GM12891 (cell line): ENCODE data around the gene CYB561A3.

Experiments
- DNase-seq: peaks from one replicate; pipeline ENCODE4 v3.0.0; 2011; ENCODE audit warnings: low spot score; ENCODE audit not compliant: insufficient read length
- FAIRE-seq: peaks from 2 replicates; lab custom pipeline; 2011; peaks lifted over from hg19 to GRCh38; lab: Jason Lieb, UNC
- PAX5 ChIP-seq: IDR thresholded peaks from 2 replicates; pipeline ENCODE4 v1.6.1; 2011; ENCODE audit warnings: low read length, moderate library complexity, mild to moderate bottlenecking; ENCODE audit not compliant: insufficient read depth, severe bottlenecking
- POLR2A ChIP-seq: IDR thresholded peaks from 2 replicates; pipeline ENCODE4 v1.6.1; 2011; ENCODE audit warnings: low read depth, low read length, control low read depth
- POLR2AphosphoS5 ChIP-seq: IDR thresholded peaks from 2 replicates; pipeline ENCODE4 v1.6.1; 2011; ENCODE audit warnings: low read depth, low read length, control low read depth
- POU2F2 ChIP-seq: IDR thresholded peaks from 2 replicates; pipeline ENCODE4 v1.6.1; 2011; ENCODE audit warnings: low read depth, mild to moderate bottlenecking, control low read depth, low read length, moderate library complexity
- SPI1 ChIP-seq: IDR thresholded peaks from 2 replicates; pipeline ENCODE4 v1.6.1; 2011; ENCODE audit warnings: low read depth, low read length, control low read depth
- TAF1 ChIP-seq: IDR thresholded peaks from 2 replicates; pipeline ENCODE4 v1.6.1; 2011; ENCODE audit warnings: low read depth, low read length, control low read depth

CYB561A3 gene

DNA sequence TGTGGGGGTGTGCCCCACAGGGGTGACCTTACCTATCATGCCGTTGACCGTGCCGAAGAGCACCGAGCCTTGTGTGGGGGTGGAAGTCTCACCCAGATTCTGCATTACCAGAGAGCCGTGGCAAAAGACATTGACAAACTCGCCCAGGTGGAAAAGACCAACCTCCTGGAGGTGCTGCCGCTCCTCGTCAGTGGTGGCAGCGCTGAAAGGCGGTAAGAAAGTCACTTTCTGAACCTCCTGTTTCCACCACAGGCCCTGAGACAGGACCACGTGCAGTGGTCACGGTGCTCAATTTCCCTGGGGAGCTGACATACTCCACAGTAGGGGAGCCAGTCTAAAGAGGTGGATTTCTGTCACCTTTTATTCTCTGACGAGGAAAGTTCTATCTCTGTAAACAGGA lies 59.1 kb downstream of the CYB561A3 start:
- DNase-seq (no peak), FAIRE-seq (no peak)
- TF ChIP-seq SPI1 (no peak), PAX5 (no peak), POU2F2 (no peak), POLR2A (no peak), POLR2AphosphoS5 (no peak), TAF1 (no peak)
